ENCODE data around the gene ATPAF1. TPM values are rescaled to one million over a fixed set of nuclear protein-coding genes. Genes with fewer than 3 reads are reported as not detected.
"Not testable (repeated sequence)": the region's sequence is repeated elsewhere in the genome, so short reads cannot be mapped to it uniquely, and the experiment has no call there.

Gene ATPAF1
- total RNA-seq, 1 donor from 2014 or later, result 39.6 TPM

GRCh38 chr1:46656643-46657042 lies 11.5 kb downstream of the ATPAF1 start:
- H3K4me3 ChIP-seq (ENCODE audit: low read depth, low read length), result no peak overlapping the region
- no peak for TF ChIP-seq CTCF (conservative IDR thresholded peaks at IDR 0.05; ENCODE audit: low read depth, low read length)
- DNase-seq (ENCODE audit: low read depth), result no peak

GRCh38 chr1:46655848-46656247 lies 12.3 kb downstream of the ATPAF1 start:
- no peak for TF ChIP-seq CTCF (conservative IDR thresholded peaks at IDR 0.05; ENCODE audit: low read depth, low read length)
- no peak overlapping the region for H3K4me3 ChIP-seq (ENCODE audit: low read depth, low read length)
- DNase-seq (ENCODE audit: low read depth), result no peak

GRCh38 chr1:46654698-46655097 lies 13.5 kb downstream of the ATPAF1 start:
- not testable (repeated sequence) for DNase-seq (ENCODE audit: low read depth)

GRCh38 chr1:46654012-46654411 lies 14.2 kb downstream of the ATPAF1 start:
- H3K4me3 ChIP-seq (ENCODE audit: low read depth, low read length), result no peak overlapping the region
- TF ChIP-seq CTCF (conservative IDR thresholded peaks at IDR 0.05; ENCODE audit: low read depth, low read length), result no peak
- DNase-seq (ENCODE audit: low read depth), result no peak

More at GRCh38 chr1:46654698-46655097, 13.5 kb downstream of the ATPAF1 start:
- not testable (repeated sequence) for H3K4me3 ChIP-seq (ENCODE audit: low read depth, low read length)

- no peak for TF ChIP-seq CTCF (conservative IDR thresholded peaks at IDR 0.05; ENCODE audit: low read depth, low read length)
- no peak for DNase-seq (ENCODE audit: low read depth)
- no peak overlapping the region for H3K4me3 ChIP-seq (ENCODE audit: low read depth, low read length)
These were observed 14.7 kb downstream of the ATPAF1 start for GRCh38 chr1:46653405-46653958.

GRCh38 chr1:46652321-46653100 lies 15.7 kb downstream of the ATPAF1 start:
- no peak for TF ChIP-seq CTCF (conservative IDR thresholded peaks at IDR 0.05; ENCODE audit: low read depth, low read length)
- no peak overlapping the region for H3K4me3 ChIP-seq (ENCODE audit: low read depth, low read length)
- DNase-seq (ENCODE audit: low read depth), result no peak

- not testable (repeated sequence) for DNase-seq (ENCODE audit: low read depth); H3K4me3 ChIP-seq (ENCODE audit: low read depth, low read length)
These were observed 17.0 kb downstream of the ATPAF1 start for GRCh38 chr1:46651152-46651551.

- TF ChIP-seq CTCF (conservative IDR thresholded peaks at IDR 0.05; ENCODE audit: low read depth, low read length), result no peak
- no peak for DNase-seq (ENCODE audit: low read depth)
- H3K4me3 ChIP-seq (ENCODE audit: low read depth, low read length), result no peak overlapping the region
These were observed 17.7 kb downstream of the ATPAF1 start for GRCh38 chr1:46650491-46650890.
